GM06990 (cell line): ENCODE measurements around the gene ERBB4.
"Not testable (repeated sequence)": the region's sequence is repeated elsewhere in the genome, so short reads cannot be mapped to it uniquely, and the experiment has no call there.

ENCODE experiments used
- DNase-seq: peaks from one replicate; pipeline ENCODE4 v3.0.0-alpha.2; 2011; ENCODE audit not compliant: insufficient read length; ENCODE audit errors: extremely low read depth
- H3K27me3 ChIP-seq: replicated peaks from 2 replicates; pipeline ENCODE4 v1.6.0; 2011; ENCODE audit warnings: low read length; ENCODE audit not compliant: control insufficient read depth, insufficient read depth
- H3K36me3 ChIP-seq: 2 replicates; pipeline ENCODE4 v1.5.1; 2011; ENCODE audit warnings: low read length; ENCODE audit not compliant: control insufficient read depth, insufficient read depth
- H3K4me3 ChIP-seq: replicated peaks from 2 replicates; pipeline ENCODE4 v1.5.1; 2011; ENCODE audit warnings: low read depth, mild to moderate bottlenecking, control low read depth, low read length
- CTCF ChIP-seq: IDR thresholded peaks from 2 replicates; pipeline ENCODE4 v1.5.1; 2011; ENCODE audit warnings: low read length, control low read depth, mild to moderate bottlenecking, inconsistent platforms; ENCODE audit not compliant: insufficient read depth, poor library complexity, severe bottlenecking

Gene ERBB4

GRCh38 chr2:212480447-212480846 is 58.2 kb downstream of the ERBB4 start:
- TF ChIP-seq CTCF: no peak
- no peaks in the 10 kb centered on the region for H3K27me3 ChIP-seq
- no peak for DNase-seq

GRCh38 chr2:212477571-212477970 is 61.0 kb downstream of the ERBB4 start:
- no peak for TF ChIP-seq CTCF
- no peak overlapping the region for H3K4me3 ChIP-seq

More at GRCh38 chr2:212480447-212480846, 58.2 kb downstream of the ERBB4 start:
- Histone ChIP-seq H3K36me3 (no peaks in the 10 kb centered on the region), H3K4me3 (no peak overlapping the region)

GRCh38 chr2:212473211-212473610 is 65.4 kb downstream of the ERBB4 start:
- H3K27me3 ChIP-seq: no peaks in the 10 kb centered on the region
- no peak for TF ChIP-seq CTCF
- no peak for DNase-seq

More at GRCh38 chr2:212477571-212477970, 61.0 kb downstream of the ERBB4 start:
- H3K27me3 ChIP-seq: no peaks in the 10 kb centered on the region
- H3K36me3 ChIP-seq: no peaks in the 10 kb centered on the region
- no peak for DNase-seq

GRCh38 chr2:212467551-212467950 is 71.1 kb downstream of the ERBB4 start:
- H3K36me3 ChIP-seq, H3K27me3 ChIP-seq, H3K4me3 ChIP-seq, DNase-seq: not testable (repeated sequence)
- TF ChIP-seq CTCF: peak; percentile 23

More at GRCh38 chr2:212473211-212473610, 65.4 kb downstream of the ERBB4 start:
- Histone ChIP-seq H3K36me3 (no peaks in the 10 kb centered on the region), H3K4me3 (no peak overlapping the region)

GRCh38 chr2:212465456-212465855 is 73.1 kb downstream of the ERBB4 start:
- DNase-seq: no peak
- no peaks in the 10 kb centered on the region for H3K36me3 ChIP-seq
- no peaks in the 10 kb centered on the region for H3K27me3 ChIP-seq
- H3K4me3 ChIP-seq: no peak overlapping the region
- TF ChIP-seq CTCF: no peak

GRCh38 chr2:212461708-212462107 is 76.9 kb downstream of the ERBB4 start:
- not testable (repeated sequence) for H3K36me3 ChIP-seq, DNase-seq, H3K27me3 ChIP-seq, H3K4me3 ChIP-seq
